Lower lobe of right lung (tissue), 2 donors: ENCODE measurements around the gene REELD1. TPM values are rescaled to one million over a fixed set of nuclear protein-coding genes. Genes with fewer than 3 reads are reported as not detected.
A peak's percentile ranks its signal among the peaks of the same experiment; 100 is the strongest.

Experiments used
- ATAC-seq, 2 donors: fragments of 200-7000 bp; cut with Tn5 transposase; one replicate each; pipeline ENCODE4 v1.9.1; 2020 to 2022; ENCODE audit warnings: mild to moderate bottlenecking in 2 of 2, moderate library complexity in 2 of 2
- DNase-seq: peaks from one replicate; pipeline ENCODE4 v3.0.0-alpha.2; 2020
- H3K27ac ChIP-seq: fragments of 200-600 bp; one replicate; pipeline ENCODE4 v1.8.0; 2022
- H3K27me3 ChIP-seq: fragments of 200-600 bp; one replicate; pipeline ENCODE4 v1.8.0; 2022; ENCODE audit warnings: low read depth
- H3K36me3 ChIP-seq: fragments of 200-600 bp; one replicate; pipeline ENCODE4 v1.8.0; 2022; ENCODE audit warnings: mild to moderate bottlenecking
- H3K4me1 ChIP-seq: fragments of 200-600 bp; one replicate; pipeline ENCODE4 v1.8.0; 2022
- H3K4me3 ChIP-seq: fragments of 200-600 bp; one replicate; pipeline ENCODE4 v1.8.0; 2022; ENCODE audit warnings: mild to moderate bottlenecking
- H3K9me3 ChIP-seq: fragments of 200-600 bp; one replicate; pipeline ENCODE4 v1.8.0; 2022
- CTCF ChIP-seq: fragments of 200-600 bp; IDR thresholded peaks from one replicate; pipeline ENCODE4 v1.8.0; 2022; ENCODE audit warnings: antibody characterized with exemption, mild to moderate bottlenecking
- intact Hi-C: fragments of 100-400 bp; cut with DNase I; formaldehyde crosslinking; loops from one replicate; pipeline ENCODE4 v1.11.0; 2022
- total RNA-seq: library from RNA; stranded (reverse); fragmentation: NEBNext Ultra II Directional; extraction: Animal tissue kit (Norgen Biotek cat#: 25700); gene quantifications from one replicate; pipeline ENCODE4 v1.2.1, GENCODE V29; 2021
- donor health status: DM: no; HTN: yes; CAD: no; lungs with severe emphysema.

REELD1 gene
- total RNA-seq, 1 donor from 2014 or later, result 0.35 TPM

GRCh38 chr4:146236216-146236615, 21.9 kb downstream of the REELD1 start:
- peaks cover 28% of the 10 kb centered on the region for H3K4me1 ChIP-seq
- no peaks in the 10 kb centered on the region for H3K27me3 ChIP-seq
- H3K36me3 ChIP-seq, result no peaks in the 10 kb centered on the region
- DNase-seq (no peak), ATAC-seq (no peak)
- no peak for TF ChIP-seq CTCF
- no peak overlapping the region for H3K4me3 ChIP-seq
- intact Hi-C loops, result no loop called here
- H3K27ac ChIP-seq, result peak overlapping the region; percentile 64
- H3K9me3 ChIP-seq, result peaks cover 8% of the 10 kb centered on the region

DNA sequence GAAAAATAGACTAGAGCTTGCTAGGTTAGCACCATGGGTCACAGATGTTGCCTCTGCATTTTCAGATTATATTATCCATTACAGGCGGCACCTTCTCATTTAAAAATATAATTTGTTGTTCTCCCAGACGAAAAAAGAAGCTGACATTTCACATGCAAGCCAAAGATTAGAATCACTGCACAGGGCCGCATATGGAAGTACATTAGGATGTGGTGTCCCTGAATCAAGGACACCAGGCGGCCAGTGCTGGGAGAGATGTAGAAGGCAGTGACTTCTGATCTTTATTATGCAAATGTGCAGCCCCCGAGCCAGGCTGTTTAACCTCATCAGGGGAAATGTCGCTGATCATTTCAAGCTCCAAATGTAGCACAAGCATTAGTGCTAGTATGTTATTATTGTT, 22.8 kb downstream of the REELD1 start:
- Histone ChIP-seq H3K4me3 (no peak overlapping the region), H3K4me1 (peaks cover 36% of the 10 kb centered on the region), H3K27ac (no peak overlapping the region), H3K27me3 (no peaks in the 10 kb centered on the region), H3K9me3 (peaks cover 3% of the 10 kb centered on the region), H3K36me3 (no peaks in the 10 kb centered on the region)
- ATAC-seq (no peak), DNase-seq (no peak)
- intact Hi-C loops, result no loop called here
- TF ChIP-seq CTCF, result no peak

DNA sequence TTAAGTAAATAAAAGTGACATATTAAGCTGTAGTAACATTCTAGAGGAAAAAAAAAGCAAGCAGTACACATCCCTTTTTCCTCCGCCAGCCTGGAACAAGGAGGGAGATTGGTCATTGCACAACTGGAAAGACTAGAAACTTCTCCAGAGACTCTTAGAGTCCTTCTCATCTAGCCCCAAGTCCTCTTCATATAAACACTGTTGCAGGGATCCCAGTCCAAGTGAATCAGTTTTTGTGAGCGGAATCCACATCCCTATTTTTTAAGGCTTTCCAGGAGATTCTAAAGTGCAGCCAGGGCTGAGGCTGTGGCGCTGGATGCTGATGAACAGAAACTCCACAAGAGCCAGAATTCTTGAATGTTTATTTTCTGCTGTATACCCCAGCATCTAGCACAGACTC, 23.8 kb downstream of the REELD1 start:
- no peak overlapping the region for H3K4me3 ChIP-seq
- no peak for TF ChIP-seq CTCF
- no peaks in the 10 kb centered on the region for H3K27me3 ChIP-seq
- ATAC-seq (no peak), DNase-seq (no peak)
- H3K4me1 ChIP-seq, result peaks cover 44% of the 10 kb centered on the region
- no peaks in the 10 kb centered on the region for H3K36me3 ChIP-seq
- H3K27ac ChIP-seq, result no peak overlapping the region
- intact Hi-C loops, result no loop called here
- no peaks in the 10 kb centered on the region for H3K9me3 ChIP-seq

GRCh38 chr4:146243141-146243882, 29.0 kb downstream of the REELD1 start:
- Histone ChIP-seq H3K27ac (peak overlapping the region; percentile 92), H3K27me3 (no peaks in the 10 kb centered on the region), H3K4me3 (no peak overlapping the region), H3K9me3 (no peaks in the 10 kb centered on the region), H3K36me3 (no peaks in the 10 kb centered on the region), H3K4me1 (peaks cover 40% of the 10 kb centered on the region)
- DNase-seq (peak; percentile 61), ATAC-seq (peak; percentile 17 to 18)
- TF ChIP-seq CTCF, result peak; percentile 54
- intact Hi-C loops, result no loop called here

- Histone ChIP-seq H3K4me3 (no peak overlapping the region), H3K27ac (peak overlapping the region; percentile 92), H3K9me3 (no peaks in the 10 kb centered on the region), H3K27me3 (no peaks in the 10 kb centered on the region), H3K36me3 (no peaks in the 10 kb centered on the region), H3K4me1 (peaks cover 34% of the 10 kb centered on the region)
- no peak for DNase-seq
- intact Hi-C loops, result no loop called here
- ATAC-seq, result no peak
- TF ChIP-seq CTCF, result no peak
These were observed 29.5 kb downstream of the REELD1 start for GRCh38 chr4:146243883-146244277.
